RWPE2 (cell line): Measurements from ENCODE around the gene ATP1A2.

Source experiments
- ATAC-seq: fragments of 200-7000 bp; cut with Tn5 transposase; 3 replicates; pipeline ENCODE4 v1.9.1; 2021; ENCODE audit warnings: low read depth
- DNase-seq: peaks from one replicate; pipeline ENCODE4 v3.0.0-alpha.2; 2020; ENCODE audit warnings: low spot score
- H3K27ac ChIP-seq: fragments of 450-650 bp; 2 replicates; pipeline ENCODE4 v1.5.1; 2017; ENCODE audit warnings: mild to moderate bottlenecking; ENCODE audit not compliant: poor library complexity, severe bottlenecking
- H3K27me3 ChIP-seq: fragments of 250-450 bp; sonication (Bioruptor Pico); 2 replicates; pipeline ENCODE4 v1.5.1; 2021; ENCODE audit warnings: mild to moderate bottlenecking, moderate library complexity; ENCODE audit not compliant: insufficient read depth, poor library complexity, severe bottlenecking
- H3K36me3 ChIP-seq: fragments of 250-450 bp; sonication (Bioruptor Pico); 2 replicates; pipeline ENCODE4 v1.5.1; 2020; ENCODE audit warnings: low read depth, mild to moderate bottlenecking, moderate library complexity
- H3K4me1 ChIP-seq: fragments of 250-450 bp; sonication (Bioruptor Pico); 2 replicates; pipeline ENCODE4 v1.5.1; 2021; ENCODE audit warnings: mild to moderate bottlenecking, moderate library complexity; ENCODE audit not compliant: insufficient read depth, poor library complexity, severe bottlenecking
- H3K4me3 ChIP-seq: fragments of 250-450 bp; sonication (Bioruptor Pico); 2 replicates; pipeline ENCODE4 v1.5.1; 2021; ENCODE audit warnings: mild to moderate bottlenecking, moderate library complexity; ENCODE audit not compliant: severe bottlenecking
- H3K9me3 ChIP-seq: fragments of 250-450 bp; sonication (Bioruptor Pico); 2 replicates; pipeline ENCODE4 v1.5.1; 2021; ENCODE audit warnings: mild to moderate bottlenecking, moderate library complexity; ENCODE audit not compliant: severe bottlenecking
- TF ChIP-seq, protein P1 (sequence below): fragments of 450-650 bp; IDR thresholded peaks from one replicate; pipeline ENCODE4 v1.5.1; 2017; ENCODE audit warnings: mild to moderate bottlenecking, moderate library complexity; ENCODE audit not compliant: poor library complexity, severe bottlenecking

The ATP1A2 gene

DNA sequence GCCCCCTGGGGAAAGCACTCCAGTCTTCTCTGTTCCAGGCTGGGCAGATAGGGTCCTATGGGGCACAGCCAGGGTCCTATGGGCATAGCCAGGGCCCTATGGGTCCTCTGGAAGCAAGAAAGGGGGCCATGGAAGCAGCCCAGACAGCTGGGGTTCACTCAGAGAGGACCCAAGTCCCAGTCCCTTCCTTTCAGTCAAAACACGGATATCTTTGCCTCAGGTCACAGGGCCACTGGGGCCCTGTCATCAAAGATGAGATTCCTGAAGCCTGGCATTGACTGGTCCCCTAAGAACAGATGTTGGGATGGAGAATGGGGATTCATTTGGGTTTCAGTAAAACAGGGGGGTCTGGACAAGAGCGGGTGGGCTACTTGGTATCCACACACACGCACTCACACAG, 25.7 kb upstream of the ATP1A2 start:
- H3K4me1 ChIP-seq = no peaks in the 10 kb centered on the region
- H3K27me3 ChIP-seq = no peaks in the 10 kb centered on the region
- H3K9me3 ChIP-seq = no peaks in the 10 kb centered on the region
- H3K36me3 ChIP-seq = no peaks in the 10 kb centered on the region
- no peak overlapping the region for H3K27ac ChIP-seq
- TF ChIP-seq, protein P1, sequence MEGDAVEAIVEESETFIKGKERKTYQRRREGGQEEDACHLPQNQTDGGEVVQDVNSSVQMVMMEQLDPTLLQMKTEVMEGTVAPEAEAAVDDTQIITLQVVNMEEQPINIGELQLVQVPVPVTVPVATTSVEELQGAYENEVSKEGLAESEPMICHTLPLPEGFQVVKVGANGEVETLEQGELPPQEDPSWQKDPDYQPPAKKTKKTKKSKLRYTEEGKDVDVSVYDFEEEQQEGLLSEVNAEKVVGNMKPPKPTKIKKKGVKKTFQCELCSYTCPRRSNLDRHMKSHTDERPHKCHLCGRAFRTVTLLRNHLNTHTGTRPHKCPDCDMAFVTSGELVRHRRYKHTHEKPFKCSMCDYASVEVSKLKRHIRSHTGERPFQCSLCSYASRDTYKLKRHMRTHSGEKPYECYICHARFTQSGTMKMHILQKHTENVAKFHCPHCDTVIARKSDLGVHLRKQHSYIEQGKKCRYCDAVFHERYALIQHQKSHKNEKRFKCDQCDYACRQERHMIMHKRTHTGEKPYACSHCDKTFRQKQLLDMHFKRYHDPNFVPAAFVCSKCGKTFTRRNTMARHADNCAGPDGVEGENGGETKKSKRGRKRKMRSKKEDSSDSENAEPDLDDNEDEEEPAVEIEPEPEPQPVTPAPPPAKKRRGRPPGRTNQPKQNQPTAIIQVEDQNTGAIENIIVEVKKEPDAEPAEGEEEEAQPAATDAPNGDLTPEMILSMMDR = no peak
- H3K4me3 ChIP-seq = no peak overlapping the region
- no peak for ATAC-seq
- no peak for DNase-seq

DNA sequence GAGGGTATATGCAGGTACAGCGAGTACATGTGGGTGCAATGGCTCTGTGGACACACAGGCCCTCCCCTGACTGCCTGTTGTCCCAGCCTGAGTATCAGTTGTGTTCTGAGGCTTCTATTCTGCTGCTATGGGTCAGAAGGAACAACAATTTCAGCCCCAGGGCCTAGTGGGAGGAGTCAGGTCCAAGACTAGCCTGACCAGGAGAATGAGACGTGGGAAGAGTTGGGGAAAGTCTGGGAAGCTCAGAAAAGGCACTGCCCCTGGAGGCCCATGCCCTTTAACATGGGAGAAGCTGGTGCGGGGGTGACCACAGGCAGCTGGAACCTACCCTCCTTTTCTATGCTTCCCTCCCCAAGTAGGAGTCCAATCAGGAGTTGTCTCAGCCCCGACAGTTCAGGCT, 24.8 kb upstream of the ATP1A2 start:
- Histone ChIP-seq H3K4me1 (no peaks in the 10 kb centered on the region), H3K27me3 (no peaks in the 10 kb centered on the region), H3K36me3 (no peaks in the 10 kb centered on the region), H3K27ac (no peak overlapping the region), H3K4me3 (no peak overlapping the region), H3K9me3 (no peaks in the 10 kb centered on the region)
- DNase-seq (no peak), ATAC-seq (no peak)
- TF ChIP-seq, protein P1 = no peak

DNA sequence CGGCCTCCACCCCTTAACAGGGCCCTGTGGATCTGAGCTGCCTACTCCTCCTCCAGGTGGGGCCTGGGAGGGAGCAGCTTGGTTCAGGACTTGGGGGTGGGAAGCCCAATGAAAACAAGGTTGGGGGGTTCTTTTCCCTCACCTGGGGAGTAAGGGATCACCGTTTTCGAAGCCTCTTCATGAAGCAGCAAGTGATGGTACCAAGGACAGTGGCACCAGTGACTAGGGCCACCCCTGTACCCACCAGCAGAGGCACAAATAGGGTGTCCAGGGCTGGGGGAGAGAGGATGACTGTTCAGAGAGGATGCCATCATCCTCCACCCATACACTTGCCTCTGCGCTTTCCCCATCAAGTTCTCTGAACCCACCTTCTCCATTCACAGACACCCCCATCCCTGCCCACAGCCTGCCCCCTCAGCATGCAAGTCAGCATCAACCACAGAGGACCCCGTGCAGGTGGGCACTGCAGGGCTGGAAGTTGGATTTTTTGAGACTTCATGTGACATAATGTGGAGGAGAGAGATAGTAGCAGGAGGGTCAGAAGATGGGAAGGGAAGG, 23.8 kb upstream of the ATP1A2 start:
- no peaks in the 10 kb centered on the region for H3K36me3 ChIP-seq
- H3K27me3 ChIP-seq = no peaks in the 10 kb centered on the region
- DNase-seq (no peak), ATAC-seq (no peak)
- no peaks in the 10 kb centered on the region for H3K9me3 ChIP-seq
- H3K4me3 ChIP-seq = no peak overlapping the region
- no peak overlapping the region for H3K27ac ChIP-seq
- no peaks in the 10 kb centered on the region for H3K4me1 ChIP-seq
- TF ChIP-seq, protein P1 = no peak

DNA sequence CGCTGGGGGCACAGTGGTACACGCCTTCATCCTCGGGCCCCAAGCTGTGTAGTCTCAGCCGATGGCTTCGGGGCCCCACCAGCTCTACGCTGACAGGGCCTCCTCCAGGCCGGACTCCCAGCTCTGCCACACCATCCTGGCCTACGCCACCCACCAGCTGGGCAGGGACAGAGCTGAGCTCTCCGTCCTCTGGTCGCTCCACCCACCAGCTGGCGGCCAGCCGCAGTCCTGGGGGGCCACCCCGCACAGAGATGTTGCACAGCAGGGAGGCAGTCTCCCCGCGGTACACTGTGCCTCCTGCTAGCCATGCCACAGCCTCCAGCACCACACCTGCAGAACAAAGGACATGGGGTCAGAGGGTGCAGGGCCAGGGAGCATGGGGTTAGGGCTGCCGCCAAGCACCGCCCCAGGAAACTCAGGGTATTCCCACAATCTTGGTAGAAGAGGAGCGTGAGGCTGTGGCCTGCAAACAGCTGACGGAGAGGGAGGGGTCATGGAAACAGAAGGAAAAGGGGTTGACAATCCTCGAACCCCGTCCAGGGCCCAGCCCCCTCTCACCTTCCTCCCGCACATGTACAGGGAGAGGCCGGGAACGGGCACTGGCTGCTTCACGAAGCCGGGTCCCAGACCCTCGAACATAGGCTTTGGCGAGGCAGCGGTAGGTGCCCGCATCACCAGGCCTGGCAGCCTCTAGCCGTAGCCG, 23.0 kb upstream of the ATP1A2 start:
- ATAC-seq = no peak
- TF ChIP-seq, protein P1 = no peak

DNA sequence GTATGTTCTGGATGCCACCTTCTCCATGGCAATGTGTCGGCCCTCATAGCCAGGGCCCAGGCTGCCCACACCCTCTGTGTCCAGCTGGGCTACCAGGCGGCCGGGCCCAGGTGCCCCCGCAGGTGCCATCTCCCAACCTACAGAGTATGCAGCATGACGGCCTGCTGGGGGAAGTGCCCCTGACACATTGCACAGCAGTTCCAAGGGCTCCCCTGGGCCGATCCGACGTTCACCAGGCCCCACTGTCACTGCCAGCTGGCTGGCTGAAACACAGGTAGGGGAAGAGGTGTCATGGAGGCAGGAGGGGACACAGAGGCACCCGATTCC, 22.5 kb upstream of the ATP1A2 start:
- no peaks in the 10 kb centered on the region for H3K36me3 ChIP-seq

More for the DNA sequence above, 23.0 kb upstream of the ATP1A2 start:
- no peak overlapping the region for H3K4me3 ChIP-seq
- peaks cover 8% of the 10 kb centered on the region for H3K4me1 ChIP-seq
- DNase-seq = no peak
- no peaks in the 10 kb centered on the region for H3K27me3 ChIP-seq
- H3K27ac ChIP-seq = no peak overlapping the region
- no peaks in the 10 kb centered on the region for H3K36me3 ChIP-seq
- H3K9me3 ChIP-seq = no peaks in the 10 kb centered on the region

More for the DNA sequence above, 22.5 kb upstream of the ATP1A2 start:
- ATAC-seq (no peak), DNase-seq (no peak)
- Histone ChIP-seq H3K27ac (no peak overlapping the region), H3K9me3 (no peaks in the 10 kb centered on the region), H3K4me3 (no peak overlapping the region), H3K4me1 (peaks cover 9% of the 10 kb centered on the region), H3K27me3 (no peaks in the 10 kb centered on the region)
- TF ChIP-seq, protein P1 = no peak
